NB4 (cell line): ENCODE results near the gene LRRIQ1.

Source experiments
- DNase-seq: peaks from one replicate; pipeline ENCODE4 v3.0.0; 2010; ENCODE audit warnings: low read depth
- H3K4me3 ChIP-seq: one replicate; pipeline ENCODE4 v1.5.1; 2011; ENCODE audit warnings: mild to moderate bottlenecking, low read depth, low read length, moderate library complexity
- CTCF ChIP-seq: IDR thresholded peaks from one replicate; pipeline ENCODE4 v1.5.1; 2012; ENCODE audit warnings: low read depth, low read length
- MYC ChIP-seq: IDR thresholded peaks from 2 replicates; pipeline ENCODE4 v1.6.1; 2011; ENCODE audit warnings: low read depth, low read length
- POLR2A ChIP-seq: IDR thresholded peaks from 2 replicates; pipeline ENCODE4 v1.6.1; 2011; ENCODE audit warnings: mild to moderate bottlenecking; ENCODE audit not compliant: insufficient read length; ENCODE audit errors: extremely low read depth
- TF ChIP-seq, protein P1 (sequence below): IDR thresholded peaks from 2 replicates; pipeline ENCODE4 v1.6.1; 2011; ENCODE audit warnings: low read depth, low read length

Gene LRRIQ1

DNA sequence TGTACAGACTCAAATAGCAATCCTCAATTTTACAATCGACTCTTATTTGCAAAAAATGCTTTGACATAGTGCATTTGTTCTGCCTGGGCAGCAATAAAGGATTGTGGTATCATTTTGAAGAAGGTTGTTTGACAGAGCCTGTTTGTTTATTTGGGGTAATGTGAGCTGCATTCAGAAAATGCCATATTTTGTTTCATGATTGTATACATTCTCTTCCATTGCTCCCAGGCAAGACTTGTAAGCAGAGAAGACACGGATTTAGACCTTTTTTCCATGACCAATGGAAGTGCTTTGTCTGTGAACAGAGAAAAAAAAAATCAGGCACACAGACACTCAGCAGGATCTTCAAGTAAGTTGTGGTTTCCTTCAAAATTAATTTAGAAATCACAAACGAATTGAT is 208.4 kb downstream of the LRRIQ1 start:
- TF ChIP-seq MYC (no peak), CTCF (no peak), POLR2A (no peak)
- TF ChIP-seq, protein P1, sequence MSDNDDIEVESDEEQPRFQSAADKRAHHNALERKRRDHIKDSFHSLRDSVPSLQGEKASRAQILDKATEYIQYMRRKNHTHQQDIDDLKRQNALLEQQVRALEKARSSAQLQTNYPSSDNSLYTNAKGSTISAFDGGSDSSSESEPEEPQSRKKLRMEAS: no peak
- no peak for DNase-seq
- H3K4me3 ChIP-seq: no peak overlapping the region

GRCh38 chr12:85253853-85254252 is 217.7 kb downstream of the LRRIQ1 start:
- no peak for TF ChIP-seq POLR2A
- no peak for TF ChIP-seq CTCF
- TF ChIP-seq, protein P1: no peak
- TF ChIP-seq MYC: no peak
- H3K4me3 ChIP-seq: no peak overlapping the region
- no peak for DNase-seq

- TF ChIP-seq MYC (no peak), POLR2A (no peak), CTCF (no peak)
- TF ChIP-seq, protein P1: no peak
- no peak overlapping the region for H3K4me3 ChIP-seq
- DNase-seq: no peak
These were observed 221.5 kb downstream of the LRRIQ1 start for GRCh38 chr12:85257671-85258070.

- TF ChIP-seq CTCF (no peak), MYC (no peak), POLR2A (no peak)
- TF ChIP-seq, protein P1: no peak
- no peak overlapping the region for H3K4me3 ChIP-seq
- DNase-seq: no peak
These were observed 224.3 kb downstream of the LRRIQ1 start for GRCh38 chr12:85260447-85260846.

DNA sequence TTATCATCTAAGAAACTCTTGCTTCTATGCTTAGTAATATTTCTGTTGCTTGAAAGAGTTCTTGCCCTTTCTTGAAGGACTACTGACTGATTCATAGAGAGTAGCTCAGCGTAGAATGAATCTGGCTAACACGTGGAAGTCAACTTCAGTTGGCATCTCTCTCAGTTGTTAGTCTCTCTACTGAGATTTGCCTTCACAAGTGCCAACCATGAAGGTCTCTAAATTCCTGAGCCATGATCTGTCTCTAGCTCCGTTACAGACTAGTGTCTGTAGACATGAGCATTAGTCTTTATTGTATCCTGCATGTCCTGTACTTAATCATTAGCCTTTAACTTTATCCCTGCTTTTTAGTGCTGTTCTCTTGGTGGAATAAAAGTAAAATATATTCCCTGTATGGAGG is 224.7 kb downstream of the LRRIQ1 start:
- no peak for DNase-seq
- H3K4me3 ChIP-seq: no peak overlapping the region
- TF ChIP-seq, protein P1: no peak
- TF ChIP-seq MYC (no peak), CTCF (no peak), POLR2A (no peak)

- TF ChIP-seq CTCF: no peak
- TF ChIP-seq, protein P1: no peak
- TF ChIP-seq MYC: no peak
- TF ChIP-seq POLR2A: no peak
- DNase-seq: no peak
- no peak overlapping the region for H3K4me3 ChIP-seq
These were observed 230.2 kb downstream of the LRRIQ1 start for GRCh38 chr12:85266356-85266755.
